Activated CD4-positive, CD25-positive, alpha-beta regulatory T cell treated with anti-CD3 and anti-CD28 coated beads, Interleukin-2, amount 50 U/mL, for 24 hours (primary cell): ENCODE measurements around the gene TNFRSF1B.
A peak's percentile ranks its signal among the peaks of the same experiment; 100 is the strongest.

ENCODE experiments used
- ATAC-seq, 2 donors: fragments of 150-1000 bp; cut with Tn5 transposase; one replicate each; pipeline ENCODE4 v1.10.0; 2021; ENCODE audit warnings: mild to moderate bottlenecking in 1 of 2, moderate library complexity in 1 of 2

The TNFRSF1B gene

DNA sequence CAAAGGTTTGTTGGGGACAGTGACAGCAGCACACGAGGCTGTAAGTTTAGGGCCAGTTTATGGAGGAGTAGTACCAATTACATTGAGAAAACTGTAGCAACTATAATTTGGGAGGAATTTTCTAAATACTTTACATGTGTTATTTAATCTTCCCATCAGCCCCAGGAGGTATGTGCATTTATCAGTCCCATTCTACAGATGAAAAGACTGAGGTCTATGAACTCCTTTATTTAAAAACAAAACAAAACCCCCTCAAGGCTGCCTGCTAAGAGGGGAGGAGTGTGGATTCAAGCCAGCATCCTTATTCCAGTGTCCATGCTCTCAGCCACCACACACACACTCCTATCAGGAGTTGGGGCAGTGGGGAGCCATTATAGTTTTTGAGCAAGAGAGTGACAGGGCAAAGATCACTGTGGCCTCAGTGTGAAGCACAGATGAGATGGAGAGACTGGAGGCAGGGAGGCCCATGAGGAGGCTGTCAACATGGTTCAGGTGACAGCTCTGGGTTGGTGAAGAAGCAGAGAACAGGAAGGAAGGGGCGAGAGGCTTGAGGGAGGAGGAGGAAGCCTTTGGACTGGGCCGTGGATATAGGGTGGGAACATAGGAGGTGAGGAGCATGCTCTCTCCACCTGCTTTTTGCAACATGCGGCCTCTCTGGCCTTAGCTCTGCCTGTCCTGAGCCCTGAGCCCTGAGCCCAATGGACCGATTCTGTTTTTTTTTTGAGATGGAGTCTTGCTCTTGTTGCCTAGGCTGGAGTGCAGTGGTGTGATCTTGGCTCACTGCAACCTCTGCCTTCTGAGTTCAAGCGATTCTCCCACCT is 9.7 kb downstream of the TNFRSF1B start:
- ATAC-seq: no peak

DNA sequence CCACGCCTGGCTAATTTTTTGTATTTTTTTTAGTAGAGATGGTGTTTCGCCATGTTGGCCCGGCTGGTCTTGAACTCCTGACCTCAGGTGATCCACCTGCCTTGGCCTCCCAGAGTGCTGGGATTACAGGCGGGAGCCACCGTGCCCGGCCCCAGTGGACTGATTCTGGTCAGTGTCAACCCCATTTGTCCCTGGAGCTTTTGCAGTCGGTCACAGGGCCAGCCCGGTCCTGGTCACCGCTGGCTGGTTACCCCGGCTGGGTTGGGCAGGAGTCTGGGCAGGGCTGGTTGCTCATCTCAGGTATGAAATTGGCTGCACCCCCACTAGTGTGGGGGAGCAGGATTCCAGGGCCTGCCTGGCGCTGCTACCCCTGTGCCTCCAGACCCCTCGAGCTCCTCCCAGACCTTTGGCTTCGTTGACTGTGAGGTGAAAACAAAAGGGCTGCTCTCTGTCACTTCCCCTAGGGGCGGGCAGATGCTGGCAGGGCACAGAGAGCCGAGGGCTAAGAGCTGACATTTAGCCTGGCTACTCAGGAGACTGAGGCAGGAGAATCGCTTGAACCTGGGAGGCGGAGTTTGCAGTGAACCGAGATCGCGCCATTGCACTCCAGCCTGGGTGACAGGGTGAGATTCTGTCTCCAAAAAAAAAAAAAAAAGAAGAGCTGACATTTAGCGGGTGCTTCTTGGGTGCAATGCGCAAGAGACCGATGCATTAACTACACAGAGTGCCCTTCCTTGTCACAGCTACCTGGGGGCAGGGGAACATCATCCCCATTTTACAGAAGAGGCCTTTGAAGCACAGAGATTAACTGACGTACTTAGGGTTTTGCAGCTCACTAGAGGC is 10.6 kb downstream of the TNFRSF1B start:
- ATAC-seq: no peak

DNA sequence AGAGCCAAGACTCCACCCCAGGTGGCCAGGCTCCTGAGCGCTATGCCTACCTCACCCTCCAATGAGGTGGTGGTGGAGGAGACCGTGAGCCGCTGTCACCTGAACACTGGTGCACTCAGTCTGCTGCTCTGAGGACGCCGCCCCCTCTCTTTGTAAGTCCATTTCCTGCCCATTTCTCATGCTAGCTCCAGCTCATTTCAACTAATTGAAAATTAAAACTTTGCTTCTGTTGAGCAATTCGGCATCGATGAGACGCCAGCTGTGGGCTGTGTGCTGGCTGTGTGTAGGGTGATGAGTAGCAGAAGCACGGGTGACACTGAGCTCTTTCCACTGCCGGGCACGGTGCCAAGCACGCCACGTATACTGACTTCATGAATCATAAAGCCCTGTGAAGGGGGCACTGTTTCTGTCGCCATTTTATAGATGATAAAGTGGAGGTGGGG is 11.2 kb downstream of the TNFRSF1B start:
- peak; percentile 77 to 78 for ATAC-seq

DNA sequence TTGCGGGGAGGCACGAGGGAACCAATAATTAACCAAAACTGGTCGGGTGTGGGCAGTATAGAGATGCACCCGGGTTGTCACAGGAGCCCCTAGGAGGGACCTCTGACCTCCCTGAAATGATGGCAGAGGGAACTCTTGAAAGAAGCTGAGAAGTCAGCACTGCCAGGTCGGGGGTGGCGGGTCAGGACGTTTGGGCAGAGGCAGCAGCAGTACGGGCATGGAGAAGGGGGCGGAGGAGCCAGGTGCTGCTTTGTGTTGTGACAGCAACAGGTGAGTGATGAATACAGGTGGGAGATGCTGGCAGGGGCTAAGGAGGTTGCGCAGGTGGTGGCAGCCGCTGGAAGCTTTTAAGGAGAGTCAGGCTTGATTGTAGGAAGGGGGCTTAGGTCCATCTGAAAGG is 11.7 kb downstream of the TNFRSF1B start:
- no peak for ATAC-seq

DNA sequence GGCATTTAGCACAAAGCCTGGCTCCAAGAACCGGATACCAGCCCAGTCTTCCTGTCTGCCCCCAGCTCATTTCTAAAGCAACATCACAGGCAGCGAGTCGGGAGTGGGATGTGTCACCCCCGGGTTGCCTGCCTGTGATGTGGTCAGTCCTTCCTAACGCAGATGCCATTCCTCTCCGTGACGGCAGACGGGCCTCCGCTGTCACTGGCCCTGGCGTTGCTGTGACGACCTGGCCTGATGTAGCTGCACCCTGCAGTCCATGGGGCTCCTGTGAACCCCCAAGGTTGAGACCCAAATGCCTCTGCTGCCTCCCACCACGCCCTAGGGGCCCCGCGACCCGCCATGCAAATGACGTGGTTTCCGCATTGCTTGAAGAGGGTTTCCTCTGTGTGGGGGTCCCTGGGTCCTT is 12.3 kb downstream of the TNFRSF1B start:
- peak; percentile 38 to 44 for ATAC-seq

DNA sequence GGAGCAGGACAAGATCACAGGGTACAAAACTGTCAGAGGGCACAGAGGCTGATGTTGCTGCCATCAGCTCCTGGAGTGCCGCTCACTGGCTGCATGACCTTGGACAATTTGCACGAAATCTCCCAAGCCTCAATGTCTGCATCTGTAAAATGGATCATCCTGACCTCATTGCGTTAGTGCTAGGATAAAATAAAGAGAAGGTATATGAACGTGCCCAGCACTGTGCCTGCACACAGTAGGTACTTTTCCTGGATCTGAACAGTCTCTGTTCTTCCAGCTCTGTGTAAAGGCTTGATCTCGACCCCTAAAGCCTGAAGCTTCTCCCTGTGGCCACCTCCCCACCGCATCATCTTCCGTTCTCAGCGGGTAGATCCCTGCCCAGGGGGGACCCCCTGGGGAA is 12.9 kb downstream of the TNFRSF1B start:
- no peak for ATAC-seq

DNA sequence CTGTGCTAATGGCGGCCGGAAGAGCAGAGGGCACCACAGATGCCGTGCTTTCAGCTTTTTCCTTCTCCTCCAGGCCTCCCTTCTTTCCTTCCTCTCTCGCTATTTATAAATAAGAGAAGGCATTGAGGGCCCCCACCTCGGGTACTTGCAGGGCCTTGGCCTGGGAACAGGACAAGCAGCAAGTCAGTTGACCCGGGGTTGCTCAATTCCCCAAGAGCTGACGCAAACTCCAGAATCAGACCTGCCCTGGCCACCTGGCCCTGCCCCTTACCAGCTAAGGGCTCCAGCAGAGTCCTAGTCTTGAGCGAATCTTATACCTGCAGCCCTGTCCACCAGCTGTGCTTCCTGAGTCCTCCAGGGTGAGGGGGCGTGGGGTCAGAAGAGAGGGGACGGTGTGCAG is 13.5 kb downstream of the TNFRSF1B start:
- no peak for ATAC-seq

DNA sequence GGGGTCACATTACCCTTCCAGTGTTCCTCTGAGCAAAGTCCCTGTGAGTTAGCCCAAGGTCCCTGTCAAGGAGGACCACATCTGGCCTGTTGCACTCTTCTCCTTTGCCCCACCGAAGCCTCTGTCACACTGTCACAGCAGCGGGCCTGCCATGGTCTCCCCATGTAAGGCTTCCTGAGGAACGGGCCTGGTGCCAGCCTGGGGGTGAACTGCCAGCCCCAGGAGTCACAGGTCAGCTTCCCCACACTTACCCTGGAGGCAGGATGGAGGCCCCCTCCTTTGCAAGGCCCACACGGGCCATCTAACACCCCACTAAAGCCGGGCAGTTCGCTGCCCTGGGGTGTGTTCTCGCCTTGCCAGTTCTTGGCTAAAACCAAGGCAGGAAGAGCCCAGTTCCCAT is 14.1 kb downstream of the TNFRSF1B start:
- no peak for ATAC-seq

DNA sequence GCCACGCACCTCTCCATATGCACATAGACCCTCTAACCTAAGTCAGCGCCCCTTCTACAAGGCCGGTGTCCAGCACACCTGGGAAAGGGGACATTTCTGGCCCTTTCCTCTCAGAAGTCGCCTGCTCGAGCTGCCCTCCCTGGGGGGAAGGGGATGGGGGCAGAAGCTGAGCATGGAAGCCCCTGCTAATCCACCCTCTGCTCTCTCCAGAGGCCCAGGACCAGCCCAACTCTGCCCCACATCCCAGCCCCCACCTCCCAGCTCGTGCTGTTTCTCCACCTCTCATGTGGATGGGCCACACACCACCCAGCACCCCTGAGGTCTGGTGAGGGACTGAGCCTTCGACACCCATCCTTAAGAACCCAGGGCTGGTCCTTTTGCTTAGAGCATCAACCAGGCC is 14.8 kb downstream of the TNFRSF1B start:
- ATAC-seq: no peak

DNA sequence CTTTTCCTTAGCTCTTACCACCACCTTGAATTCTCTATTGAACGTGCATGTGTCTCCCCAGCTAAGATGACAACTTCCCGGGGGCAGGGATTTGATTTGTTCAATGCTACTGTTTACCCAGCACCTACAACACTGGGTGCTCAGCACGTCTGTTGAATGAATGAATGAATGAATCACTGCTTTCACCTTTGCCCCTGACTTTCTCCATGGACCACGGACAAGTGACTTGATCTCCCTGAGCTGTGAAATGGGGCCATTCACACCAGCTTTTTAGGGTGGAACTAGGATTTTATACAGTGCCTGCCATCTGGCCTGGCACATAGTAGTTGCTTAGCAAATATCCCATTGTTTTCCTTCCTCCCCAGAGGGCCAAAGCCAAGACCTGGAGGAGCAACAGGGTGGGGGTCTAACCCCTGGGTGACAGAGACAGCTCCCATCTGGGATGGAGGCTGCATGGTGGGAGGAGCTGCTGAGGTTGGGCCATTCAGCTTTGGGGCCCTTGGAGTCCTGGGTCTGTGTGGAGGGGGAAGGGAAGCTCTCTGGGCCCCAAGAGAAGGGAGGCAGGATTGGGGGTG is 15.7 kb downstream of the TNFRSF1B start:
- ATAC-seq: no peak

DNA sequence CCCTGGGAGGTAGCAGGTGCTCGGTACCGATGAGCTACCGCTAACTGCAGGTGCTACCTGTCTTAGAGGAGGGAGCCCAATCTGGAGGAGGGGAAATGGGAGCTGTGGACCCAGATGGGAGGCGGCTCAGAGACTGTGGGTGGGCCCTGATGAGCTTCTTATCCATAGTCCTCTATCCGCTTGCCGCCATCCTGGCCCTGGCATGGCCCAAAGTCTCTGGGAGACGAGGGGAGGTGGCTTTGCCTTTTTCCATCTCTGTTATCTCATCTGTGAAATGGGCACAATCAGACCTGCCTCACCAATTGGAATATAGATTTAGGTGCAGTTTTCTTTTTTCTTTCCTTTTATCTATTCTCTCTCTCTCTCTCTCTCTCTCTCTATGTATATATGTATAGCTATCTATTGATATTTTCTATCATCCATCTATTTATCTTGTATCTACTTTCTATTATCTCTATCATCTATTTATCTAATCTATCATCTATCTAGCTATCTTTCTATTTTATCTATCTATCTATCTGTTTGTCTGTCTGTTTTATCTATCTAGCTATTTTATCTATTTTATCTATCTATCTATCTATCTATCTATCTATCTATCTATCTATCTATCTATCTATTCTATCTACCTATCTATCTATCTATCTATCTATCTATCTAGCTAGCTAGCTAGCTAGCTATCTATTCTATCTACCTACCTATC is 16.5 kb downstream of the TNFRSF1B start:
- no peak for ATAC-seq

DNA sequence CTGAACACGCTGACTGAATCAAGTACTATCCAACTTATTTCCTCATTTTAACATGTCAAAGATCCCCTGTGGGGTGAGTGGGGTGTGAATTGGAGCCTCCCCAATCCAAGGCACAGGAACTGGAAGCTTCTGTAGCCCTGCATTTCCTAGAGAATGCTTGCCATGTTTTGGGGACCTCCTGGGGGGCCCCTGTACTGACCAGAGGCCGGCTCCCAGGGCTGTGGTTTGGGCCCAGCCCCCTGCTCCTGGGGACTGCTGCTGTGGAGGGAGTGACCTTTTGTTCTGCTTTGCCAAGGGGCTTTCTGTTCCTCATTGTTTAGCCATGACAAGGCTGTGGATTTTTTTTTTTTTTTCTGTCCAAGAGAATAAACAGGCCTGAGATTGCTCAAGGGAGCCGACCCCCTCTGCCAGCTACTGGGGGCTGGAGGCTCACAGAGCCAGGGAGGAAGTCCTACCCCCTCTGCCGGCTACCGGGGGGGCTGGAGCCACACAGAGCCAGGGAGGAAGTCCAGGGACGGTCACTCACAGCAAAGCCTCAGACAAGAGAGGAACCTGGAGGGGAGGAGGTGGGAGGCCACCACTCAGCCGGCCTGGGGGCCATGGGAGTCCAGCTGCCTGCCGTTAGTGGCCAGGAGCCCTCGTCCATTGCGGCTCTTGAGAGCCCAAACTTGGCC is 17.4 kb downstream of the TNFRSF1B start:
- ATAC-seq: no peak

DNA sequence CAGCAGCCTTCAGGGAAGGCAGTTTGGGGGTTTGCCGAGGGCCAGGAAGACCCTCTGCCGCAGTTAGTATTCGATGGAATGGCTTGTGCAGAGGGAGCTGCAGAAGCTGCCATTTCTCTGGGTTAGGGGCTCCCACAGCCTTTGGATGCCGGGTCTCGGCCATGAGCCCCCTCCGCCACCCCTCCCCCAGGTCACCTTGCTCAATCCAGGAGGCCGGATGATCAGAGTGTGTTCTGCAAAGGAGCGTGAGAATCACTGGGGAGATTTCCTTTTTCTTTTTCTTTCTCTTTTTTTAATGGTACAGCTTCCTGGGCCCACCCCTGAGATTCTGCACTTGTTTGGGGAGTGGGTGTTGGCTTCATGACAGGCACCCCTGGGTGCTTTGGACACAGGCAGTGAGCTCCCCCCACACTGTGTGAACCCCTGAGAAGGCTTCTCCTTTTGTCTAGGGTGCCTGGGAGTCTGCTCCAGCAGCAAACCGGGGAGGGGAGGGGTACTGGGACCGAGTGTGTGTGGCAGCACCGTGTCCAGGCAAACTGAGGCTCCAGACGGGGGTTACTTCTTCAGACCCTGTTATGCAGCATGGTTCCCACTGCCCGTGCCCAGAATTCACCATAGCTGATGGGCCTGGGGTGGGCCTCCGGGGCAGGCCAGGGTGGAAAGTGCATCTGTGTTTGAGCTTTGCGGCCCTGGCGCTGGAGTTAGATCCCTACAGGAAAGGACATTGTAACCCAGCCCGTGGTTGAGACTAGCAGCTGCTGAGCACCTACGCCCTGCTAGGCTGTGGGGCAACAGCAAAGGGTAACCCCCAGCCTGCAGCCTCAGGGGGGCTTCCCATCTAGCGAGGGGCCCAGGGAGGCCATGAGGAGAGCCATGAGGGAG is 18.5 kb downstream of the TNFRSF1B start:
- no peak for ATAC-seq

DNA sequence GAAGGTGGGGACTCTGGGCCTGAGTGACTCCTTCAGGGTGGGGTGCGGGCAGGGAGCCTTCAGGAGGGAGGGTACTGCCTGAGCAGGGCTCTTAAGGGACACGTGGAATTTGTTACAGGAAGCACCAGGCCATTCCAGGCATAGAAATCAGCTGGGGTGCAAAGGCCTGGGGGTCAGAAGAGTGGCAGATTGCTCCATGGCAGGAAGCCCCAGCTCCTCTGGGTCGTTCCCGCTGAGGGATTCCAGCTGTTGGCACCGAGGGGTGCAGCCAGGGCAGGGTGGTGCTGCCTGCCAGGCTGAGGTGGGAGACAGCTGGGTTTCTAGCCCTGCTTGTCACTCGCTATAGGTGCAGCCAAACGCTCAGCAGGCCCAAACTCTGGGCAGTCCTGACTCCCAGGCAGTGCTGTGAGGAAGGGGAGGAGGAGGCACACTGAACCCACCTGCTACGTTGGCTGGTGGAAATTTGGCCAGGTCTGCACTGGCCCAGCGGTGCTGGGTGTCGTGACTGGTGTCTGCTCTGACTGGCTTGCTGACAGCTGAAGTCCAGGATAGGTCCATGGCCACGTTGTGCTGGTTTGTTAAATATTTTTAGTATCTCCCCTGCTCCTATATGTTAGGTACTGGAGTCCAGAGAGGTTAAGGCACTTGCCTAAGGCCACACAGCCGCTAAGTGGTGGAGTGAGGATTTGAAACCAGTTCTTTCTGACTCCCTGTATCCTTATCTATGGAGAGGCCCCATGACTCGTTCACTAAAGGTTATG is 19.3 kb downstream of the TNFRSF1B start:
- peak in 1 of 2 donors; percentile 5 for ATAC-seq

DNA sequence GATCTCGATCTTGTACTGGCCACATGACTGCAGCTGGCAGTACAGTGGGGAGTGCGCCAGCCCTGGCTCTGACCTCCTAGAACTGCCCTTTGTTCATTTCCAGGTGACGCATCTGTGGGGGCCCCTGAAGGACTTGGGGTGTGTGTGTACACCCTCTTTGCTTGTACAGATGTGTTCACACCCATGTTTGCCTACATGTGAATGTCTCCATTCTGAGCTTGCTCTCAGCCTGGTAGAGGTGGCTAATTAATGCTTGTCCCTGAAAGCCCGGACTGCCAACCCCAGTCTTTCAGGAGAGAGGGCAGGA is 19.8 kb downstream of the TNFRSF1B start:
- ATAC-seq: peak; percentile 18 to 22

DNA sequence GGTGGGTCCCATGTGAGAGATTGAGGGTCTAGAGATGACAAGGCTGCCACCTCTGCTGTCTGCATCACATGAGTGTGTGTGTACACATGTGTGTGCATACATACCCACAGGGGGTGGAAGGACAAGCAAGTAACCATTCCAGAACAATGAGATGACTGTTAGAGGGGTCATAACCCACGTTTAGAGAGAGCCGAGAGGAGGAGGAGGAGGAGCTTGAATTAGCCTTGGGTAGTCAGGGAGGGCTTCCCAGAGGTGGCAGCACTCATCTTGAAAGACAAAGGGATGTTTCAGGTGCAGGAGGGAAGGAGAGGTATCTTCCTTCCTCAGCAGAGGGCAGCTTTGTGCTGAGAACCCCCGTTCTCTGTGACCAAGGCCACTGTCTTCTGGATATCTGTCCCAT is 21.3 kb downstream of the TNFRSF1B start:
- ATAC-seq: peak; percentile 46 to 52

DNA sequence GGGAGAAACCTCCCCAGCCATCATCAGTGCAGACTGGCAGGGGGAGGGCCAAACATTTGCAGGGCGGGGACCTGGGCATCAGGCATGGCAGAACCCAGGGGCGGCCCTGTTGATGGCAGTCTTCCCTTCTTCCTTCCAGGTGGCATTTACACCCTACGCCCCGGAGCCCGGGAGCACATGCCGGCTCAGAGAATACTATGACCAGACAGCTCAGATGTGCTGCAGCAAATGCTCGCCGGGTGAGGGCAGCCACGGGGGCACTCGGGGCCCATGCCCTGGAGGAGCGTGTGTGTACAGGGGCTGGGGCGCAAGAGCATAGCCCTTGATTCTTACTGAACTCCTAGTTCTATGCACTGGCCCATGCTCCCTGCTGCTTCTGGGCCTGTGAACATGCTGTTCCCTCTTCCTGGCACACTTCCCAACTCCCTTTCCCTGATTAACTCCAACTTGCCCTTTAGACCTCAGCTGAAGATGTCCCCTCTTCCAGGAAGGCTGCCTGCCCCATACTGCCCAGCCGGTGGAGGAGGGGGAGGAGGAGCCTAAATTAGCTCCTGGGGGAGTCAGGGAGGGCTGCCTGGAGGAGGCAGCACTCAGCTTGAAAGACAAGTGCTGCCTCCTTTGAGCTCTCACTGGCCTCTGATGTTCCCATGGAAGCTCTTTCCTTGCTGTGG is 22.0 kb downstream of the TNFRSF1B start:
- no peak for ATAC-seq

DNA sequence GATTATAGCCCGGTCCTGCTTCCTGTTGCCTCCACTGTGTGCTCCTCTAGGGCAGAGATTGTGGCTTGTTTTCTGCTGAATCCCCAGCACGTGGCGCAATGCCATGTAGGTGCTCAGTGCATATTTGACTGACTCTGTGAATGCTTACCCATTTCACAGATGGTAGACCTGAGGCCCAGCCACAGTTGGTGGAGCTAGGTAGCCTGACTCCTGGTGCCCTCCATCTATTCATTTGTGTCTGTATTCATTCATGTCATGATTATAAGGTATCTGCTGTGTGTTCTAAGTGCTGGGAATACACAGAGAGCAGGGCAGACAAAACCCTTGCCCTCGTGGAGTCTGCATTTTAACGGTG is 22.5 kb downstream of the TNFRSF1B start:
- ATAC-seq: no peak

DNA sequence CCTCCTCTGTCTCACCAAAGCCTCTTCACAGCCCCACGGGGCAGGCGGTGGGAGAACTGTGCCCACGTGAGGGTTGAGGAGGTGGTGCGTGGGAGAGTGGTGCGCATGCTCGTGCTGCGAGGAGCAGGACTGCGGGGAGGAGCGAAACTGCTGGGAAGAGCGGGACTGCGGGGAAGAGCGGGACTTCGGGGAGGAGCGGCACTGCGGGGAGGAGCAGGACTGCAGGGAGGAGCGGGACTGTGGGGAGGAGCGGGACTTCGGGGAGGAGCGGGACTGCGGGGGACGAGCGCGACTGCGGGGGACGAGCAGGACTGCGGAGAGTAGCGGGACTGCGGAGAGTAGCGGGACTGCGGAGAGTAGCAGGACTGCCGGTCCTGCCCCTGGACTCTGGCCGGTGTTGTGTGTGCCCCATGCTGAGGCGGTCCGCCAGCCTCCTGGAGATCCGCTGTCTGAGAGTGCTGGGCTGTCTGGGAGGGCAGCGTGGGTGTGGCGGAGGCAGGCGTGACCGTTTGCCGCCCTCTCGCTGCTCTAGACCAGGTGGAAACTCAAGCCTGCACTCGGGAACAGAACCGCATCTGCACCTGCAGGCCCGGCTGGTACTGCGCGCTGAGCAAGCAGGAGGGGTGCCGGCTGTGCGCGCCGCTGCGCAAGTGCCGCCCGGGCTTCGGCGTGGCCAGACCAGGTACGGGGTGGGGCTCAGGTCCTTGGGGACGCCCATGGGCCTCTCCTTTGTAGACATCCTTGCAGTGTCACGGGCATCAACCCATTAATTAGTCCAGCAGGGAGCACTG is 24.6 kb downstream of the TNFRSF1B start:
- no peak for ATAC-seq
